Tibial artery (tissue), 4 donors: Measurements from ENCODE around the gene ADAMTSL3.

ENCODE experiments used
- DNase-seq, 2 donors: peaks; one replicate each; pipeline ENCODE4 v3.0.0-alpha.2; 2019
- H3K27ac ChIP-seq, 2 donors: fragments of 200-600 bp; sonication (generic) in 1 of 2; 1 replicate in 1 of 2; 2 replicates in 1 of 2; pipeline ENCODE4 v1.5.1; 2018 to 2019; ENCODE audit warnings: mild to moderate bottlenecking in 1 of 2
- H3K27me3 ChIP-seq, 2 donors: fragments of 200-600 bp; sonication (generic) in 1 of 2; one replicate each; pipeline versions ENCODE4 v1.5.1 to v1.6.0; 2016 to 2019
- H3K36me3 ChIP-seq, 3 donors: fragments of 200-600 bp; sonication (generic) in 2 of 3; one replicate each; pipeline ENCODE4 v1.5.1; 2016 to 2019; ENCODE audit warnings: mild to moderate bottlenecking in 2 of 3
- H3K4me1 ChIP-seq, 4 donors: fragments of 200-600 bp; sonication (generic) in 2 of 4; 1 replicate in 3 of 4; 2 replicates in 1 of 4; pipeline ENCODE4 v1.5.1; 2016 to 2019
- H3K4me3 ChIP-seq, 2 donors: fragments of 200-600 bp; sonication (generic) in 1 of 2; 1 replicate in 1 of 2; 2 replicates in 1 of 2; pipeline ENCODE4 v1.5.1; 2018 to 2019; ENCODE audit warnings: mild to moderate bottlenecking in 2 of 2
- H3K9me3 ChIP-seq, 3 donors: fragments of 200-600 bp; sonication (generic) in 1 of 3; one replicate each; pipeline ENCODE4 v1.5.1; 2016 to 2019
- intact Hi-C: fragments of 100-400 bp; cut with DNase I; formaldehyde crosslinking; loops from one replicate; pipeline ENCODE4 v1.15.0; 2023; ENCODE audit warnings: low total_unique reads
- TF ChIP-seq, protein P1 (sequence below), 2 experiments: fragments of 200-600 bp in 1 of 2; fragments of 450-650 bp in 1 of 2; IDR thresholded peaks; one replicate each; pipeline ENCODE4 v1.5.1; 2017 to 2019; ENCODE audit warnings: antibody characterized with exemption in 2 of 2, mild to moderate bottlenecking in 1 of 2, moderate library complexity in 1 of 2

ADAMTSL3 gene

DNA sequence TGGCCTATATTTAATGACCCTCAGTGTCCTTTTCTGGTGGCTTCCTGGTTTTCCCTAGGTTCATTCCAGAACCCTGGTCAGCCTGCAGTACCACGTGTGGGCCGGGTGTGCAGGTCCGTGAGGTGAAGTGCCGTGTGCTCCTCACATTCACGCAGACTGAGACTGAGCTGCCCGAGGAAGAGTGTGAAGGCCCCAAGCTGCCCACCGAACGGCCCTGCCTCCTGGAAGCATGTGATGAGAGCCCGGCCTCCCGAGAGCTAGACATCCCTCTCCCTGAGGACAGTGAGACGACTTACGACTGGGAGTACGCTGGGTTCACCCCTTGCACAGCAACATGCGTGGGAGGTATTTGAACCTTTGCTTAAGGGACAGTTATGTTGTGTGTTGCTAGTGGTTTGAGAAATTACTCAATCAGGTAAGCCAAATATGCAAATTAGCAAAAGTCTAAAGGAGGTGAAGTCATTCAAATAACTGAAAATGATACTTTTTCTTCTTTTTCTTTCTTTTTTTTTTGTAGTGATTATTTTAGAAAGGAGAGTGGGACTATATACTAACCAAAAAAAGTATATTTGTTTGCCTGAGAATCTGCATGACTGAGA, 259.2 kb downstream of the ADAMTSL3 start:
- intact Hi-C loops: no loop called here
- DNase-seq: no peak
- Histone ChIP-seq H3K4me1 (no peaks in the 10 kb centered on the region), H3K4me3 (no peak overlapping the region), H3K27ac (no peak overlapping the region), H3K9me3 (peaks cover 0 to 4% (median 0%) of the 10 kb centered on the region in 3 donors), H3K36me3 (peaks cover 0 to 47% (median 12%) of the 10 kb centered on the region in 3 donors), H3K27me3 (no peaks in the 10 kb centered on the region)
- TF ChIP-seq, protein P1, sequence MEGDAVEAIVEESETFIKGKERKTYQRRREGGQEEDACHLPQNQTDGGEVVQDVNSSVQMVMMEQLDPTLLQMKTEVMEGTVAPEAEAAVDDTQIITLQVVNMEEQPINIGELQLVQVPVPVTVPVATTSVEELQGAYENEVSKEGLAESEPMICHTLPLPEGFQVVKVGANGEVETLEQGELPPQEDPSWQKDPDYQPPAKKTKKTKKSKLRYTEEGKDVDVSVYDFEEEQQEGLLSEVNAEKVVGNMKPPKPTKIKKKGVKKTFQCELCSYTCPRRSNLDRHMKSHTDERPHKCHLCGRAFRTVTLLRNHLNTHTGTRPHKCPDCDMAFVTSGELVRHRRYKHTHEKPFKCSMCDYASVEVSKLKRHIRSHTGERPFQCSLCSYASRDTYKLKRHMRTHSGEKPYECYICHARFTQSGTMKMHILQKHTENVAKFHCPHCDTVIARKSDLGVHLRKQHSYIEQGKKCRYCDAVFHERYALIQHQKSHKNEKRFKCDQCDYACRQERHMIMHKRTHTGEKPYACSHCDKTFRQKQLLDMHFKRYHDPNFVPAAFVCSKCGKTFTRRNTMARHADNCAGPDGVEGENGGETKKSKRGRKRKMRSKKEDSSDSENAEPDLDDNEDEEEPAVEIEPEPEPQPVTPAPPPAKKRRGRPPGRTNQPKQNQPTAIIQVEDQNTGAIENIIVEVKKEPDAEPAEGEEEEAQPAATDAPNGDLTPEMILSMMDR (IDR thresholded peaks at IDR 0.05): no peak

DNA sequence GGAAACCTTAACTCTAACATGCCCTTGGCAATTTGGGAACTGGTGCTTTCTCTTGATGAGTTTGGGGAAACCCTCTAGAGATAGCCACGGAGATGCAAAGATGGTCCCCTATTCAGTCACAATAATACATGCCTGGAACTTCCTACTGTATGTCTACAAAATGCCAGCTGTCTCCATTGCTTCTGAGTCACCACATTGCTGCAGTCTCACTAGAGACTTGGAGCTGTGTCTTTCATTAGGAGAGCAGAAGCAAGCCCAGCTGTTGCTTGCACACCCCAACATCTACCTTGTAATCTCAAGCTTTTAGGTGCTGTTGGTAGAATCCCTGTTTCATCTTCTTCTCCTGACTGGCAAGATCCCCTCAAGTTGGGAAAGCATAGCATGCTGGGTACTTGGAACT, 261.0 kb downstream of the ADAMTSL3 start:
- H3K27me3 ChIP-seq: no peaks in the 10 kb centered on the region
- H3K9me3 ChIP-seq: no peaks in the 10 kb centered on the region
- no peak overlapping the region for H3K27ac ChIP-seq
- H3K4me3 ChIP-seq: no peak overlapping the region
- TF ChIP-seq, protein P1 (IDR thresholded peaks at IDR 0.05): no peak
- no peaks in the 10 kb centered on the region for H3K4me1 ChIP-seq
- no peak for DNase-seq
- peaks cover 0 to 29% (median 6%) of the 10 kb centered on the region in 3 donors for H3K36me3 ChIP-seq
- intact Hi-C loops: no loop called here

DNA sequence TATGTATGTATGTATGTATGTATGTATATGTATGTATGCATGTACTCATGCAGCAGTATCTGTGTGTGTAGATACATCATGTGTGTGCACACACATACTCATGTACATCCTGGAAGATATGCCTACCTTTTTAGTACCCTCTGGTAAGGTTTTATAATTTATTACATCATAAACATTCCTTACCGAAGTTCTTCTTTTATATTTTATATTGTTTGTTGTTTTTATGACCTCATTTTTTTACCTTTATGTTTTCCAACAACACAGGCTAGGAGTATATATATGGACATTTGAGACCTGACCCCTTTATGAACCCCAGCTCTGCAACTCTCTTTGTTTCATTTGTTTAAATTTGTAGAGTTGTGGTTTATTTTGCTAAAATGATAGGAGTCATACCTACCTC, 263.5 kb downstream of the ADAMTSL3 start:
- Histone ChIP-seq H3K27me3 (no peaks in the 10 kb centered on the region), H3K9me3 (no peaks in the 10 kb centered on the region), H3K4me1 (peaks cover 0 to 3% (median 0%) of the 10 kb centered on the region in 4 donors), H3K4me3 (no peak overlapping the region), H3K36me3 (peaks cover 0 to 22% (median 6%) of the 10 kb centered on the region in 3 donors), H3K27ac (no peak overlapping the region)
- no peak for DNase-seq
- TF ChIP-seq, protein P1 (IDR thresholded peaks at IDR 0.05): no peak
- intact Hi-C loops: no loop called here

DNA sequence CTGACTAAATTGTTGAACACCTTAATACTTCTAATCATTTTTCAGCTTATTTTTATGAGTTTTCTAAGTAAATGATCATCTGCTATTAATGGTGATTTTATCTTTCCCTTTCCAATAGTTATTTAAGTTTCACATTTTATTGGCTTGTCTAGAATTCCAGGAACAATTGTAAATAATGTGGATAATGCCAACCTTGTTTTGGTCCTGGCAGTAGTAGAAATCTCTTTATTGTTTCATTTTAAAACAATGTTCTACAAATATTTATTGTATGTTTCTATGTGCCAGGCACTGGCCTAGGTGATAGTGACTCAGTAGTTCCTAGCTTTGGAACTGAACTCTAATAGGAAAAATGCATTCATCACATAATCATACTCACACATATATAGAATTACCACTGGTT, 264.1 kb downstream of the ADAMTSL3 start:
- Histone ChIP-seq H3K36me3 (peaks cover 0 to 20% (median 4%) of the 10 kb centered on the region in 3 donors), H3K4me1 (peaks cover 0 to 9% (median 0%) of the 10 kb centered on the region in 4 donors), H3K4me3 (no peak overlapping the region), H3K9me3 (no peaks in the 10 kb centered on the region), H3K27me3 (no peaks in the 10 kb centered on the region), H3K27ac (no peak overlapping the region)
- intact Hi-C loops: no loop called here
- no peak for DNase-seq
- TF ChIP-seq, protein P1 (IDR thresholded peaks at IDR 0.05): no peak

DNA sequence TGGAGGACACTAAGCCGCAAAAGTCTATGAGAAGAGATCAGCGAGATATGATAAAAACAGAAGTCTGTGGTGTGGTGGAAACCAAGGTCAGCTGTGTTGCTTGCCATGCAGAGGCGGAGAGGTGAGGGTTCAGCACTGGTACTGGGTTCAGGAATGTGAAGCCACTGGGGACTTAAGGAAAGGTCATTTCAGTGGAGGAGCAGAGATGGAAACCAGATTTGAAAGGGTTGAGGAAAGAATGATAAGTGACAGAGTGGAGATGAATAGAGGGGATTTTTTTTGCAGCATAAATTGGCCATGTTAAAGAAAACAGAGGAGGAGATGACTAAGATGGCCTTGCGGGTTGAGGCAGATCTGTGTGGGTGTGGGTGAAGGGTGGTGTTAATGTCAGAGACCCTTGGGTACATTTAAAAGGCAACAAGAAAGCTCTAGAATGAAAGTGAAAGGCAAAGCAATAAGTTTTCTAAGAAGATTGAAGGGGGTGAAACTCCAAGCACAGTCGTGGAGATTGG, 265.5 kb downstream of the ADAMTSL3 start:
- H3K27ac ChIP-seq: no peak overlapping the region
- no peaks in the 10 kb centered on the region for H3K9me3 ChIP-seq
- DNase-seq: no peak
- peaks cover 0 to 15% (median 5%) of the 10 kb centered on the region in 3 donors for H3K36me3 ChIP-seq
- peaks cover 0 to 13% (median 1%) of the 10 kb centered on the region in 4 donors for H3K4me1 ChIP-seq
- no peaks in the 10 kb centered on the region for H3K27me3 ChIP-seq
- intact Hi-C loops: no loop called here
- TF ChIP-seq, protein P1 (IDR thresholded peaks at IDR 0.05): no peak
- no peak overlapping the region for H3K4me3 ChIP-seq
